K562 (cell line): ENCODE measurements around the gene PNISR. TPM values are rescaled to one million over a fixed set of nuclear protein-coding genes. Genes with fewer than 3 reads are reported as not detected.

ENCODE experiments used
- CEBPG ChIP-seq, 3 experiments: fragments of 200-800 bp in 1 of 3; sonication (Bioruptor generic) in 1 of 3; sonication (generic) in 1 of 3; formaldehyde crosslinking in 1 of 3; IDR thresholded peaks in 2 of 3; conservative IDR thresholded peaks in 1 of 3; 2 replicates each; pipeline versions ENCODE4 v1.6.1 to v1.8.0; 2016 to 2022; ENCODE audit warnings: missing compliant biosample characterization in 2 of 3, missing genetic modification characterization in 2 of 3, mild to moderate bottlenecking in 1 of 3, missing genetic modification reagents in 1 of 3
- FOXK2 ChIP-seq, 2 experiments: fragments of 450-650 bp; IDR thresholded peaks in 1 of 2; conservative IDR thresholded peaks in 1 of 2; 2 replicates each; pipeline ENCODE4 v1.6.1; 2016; ENCODE audit warnings: low read depth in 2 of 2, mild to moderate bottlenecking in 1 of 2
- HLTF ChIP-seq: fragments of 450-650 bp; IDR thresholded peaks from 2 replicates; pipeline ENCODE4 v1.6.1; 2016
- HMGXB4 ChIP-seq: sonication (generic); formaldehyde crosslinking; IDR thresholded peaks from 2 replicates; pipeline ENCODE4 v1.8.1; 2023; ENCODE audit warnings: mild to moderate bottlenecking, missing genetic modification reagents
- MECOM ChIP-seq: fragments of 250-450 bp; sonication (Bioruptor Pico); IDR thresholded peaks from 2 replicates; pipeline ENCODE4 v1.8.0; 2022; ENCODE audit warnings: inconsistent platforms
- MEIS2 ChIP-seq: fragments of 450-650 bp; IDR thresholded peaks from 2 replicates; pipeline ENCODE4 v1.6.1; 2014; ENCODE audit warnings: mild to moderate bottlenecking; ENCODE audit not compliant: partially characterized antibody
- NFE2L1 ChIP-seq: fragments of 450-650 bp; IDR thresholded peaks from 2 replicates; pipeline ENCODE4 v1.6.1; 2016; ENCODE audit warnings: missing genetic modification characterization, low read depth, mild to moderate bottlenecking, missing compliant biosample characterization, moderate library complexity, borderline replicate concordance
- PCBP1 ChIP-seq: fragments of 200-400 bp; formaldehyde crosslinking; IDR thresholded peaks from 2 replicates; pipeline ENCODE4 v1.6.1; 2018; ENCODE audit warnings: mild to moderate bottlenecking, low read depth, low read length; ENCODE audit not compliant: poor library complexity, severe bottlenecking
- POU5F1 ChIP-seq: fragments of 150-350 bp; IDR thresholded peaks from 2 replicates; pipeline ENCODE4 v1.6.1; 2014; ENCODE audit warnings: borderline replicate concordance, low read length, low read depth, mild to moderate bottlenecking; ENCODE audit not compliant: partially characterized antibody
- SETDB1 ChIP-seq: IDR thresholded peaks from one replicate; pipeline ENCODE4 v1.6.1; 2012; ENCODE audit warnings: low read length, control low read depth, inconsistent platforms
- TEAD2 ChIP-seq: fragments of 450-650 bp; IDR thresholded peaks from 2 replicates; pipeline ENCODE4 v1.6.1; 2016; ENCODE audit warnings: missing genetic modification characterization, control low read depth, missing compliant biosample characterization
- VEZF1 ChIP-seq: fragments of 200-800 bp; sonication (Bioruptor generic); IDR thresholded peaks from 2 replicates; pipeline ENCODE4 v1.6.1; 2017; ENCODE audit warnings: missing genetic modification characterization, missing compliant biosample characterization
- ZNF407 ChIP-seq: fragments of 450-650 bp; IDR thresholded peaks from 2 replicates; pipeline ENCODE4 v1.6.1; 2016; ENCODE audit warnings: low read depth
- polyA plus RNA-seq, 8 experiments: library from polyadenylated mRNA; depleted of rRNA in 4 of 8; stranded (reverse) in 5 of 8; unstranded in 3 of 8; fragments of >200 nt; fragmentation: Nextera tagmentation in 2 of 8; fragmentation: Illumina TruSeq in 1 of 8; extraction: Ambion mirVana in 2 of 8; extraction: Trizol in 1 of 8; gene quantifications; 2 replicates each; pipeline versions ENCODE4 v1.2.1 to v1.2.3, GENCODE V29; 2011 to 2014; ENCODE audit warnings: inconsistent platforms in 1 of 8, missing spikeins in 1 of 8
- total RNA-seq, 7 experiments: library from RNA; depleted of rRNA in 6 of 7; stranded (reverse); fragments of >200 nt in 6 of 7; fragmentation: Illumina TruSeq in 2 of 7; extraction: Trizol in 2 of 7; gene quantifications; 2 replicates each; pipeline versions ENCODE4 v1.2.1 to v1.2.3, GENCODE V29; 2011 to 2021; ENCODE audit warnings: low replicate concordance in 1 of 7

PNISR gene
- total and polyA plus RNA-seq, 9 of the 15 experiments (the other 6 are each of a cell fraction or from before 2014, with no cell fraction given) = 97.4 to 206 (median 131) TPM

GRCh38 chr6:99393698-99394531 is 31.2 kb downstream of the PNISR start, which contains the start of gene COQ3 (continued):
- TF ChIP-seq VEZF1 (CRISPR knock-in tag) (peak; percentile 87), TEAD2 (tag) (no peak), FOXK2 (conservative IDR thresholded peaks at IDR 0.05 in 1 of 2, IDR thresholded peaks at IDR 0.05 in 1 of 2; ENCODE audit: low read depth in 2 of 2) (peak in 1 of 2 experiments; percentile 37; a peak in 1 of 4 replicates), PCBP1 (no peak), MECOM (CRISPR knock-in tag) (no peak), HLTF (peak; percentile 89), SETDB1 (no peak), MEIS2 (peak; percentile 84), NFE2L1 (tag) (no peak), HMGXB4 (CRISPR knock-in tag) (no peak), POU5F1 (peak; percentile 5), CEBPG (CRISPR knock-in tag; IDR thresholded peaks at IDR 0.05) (no peak), CEBPG (tag; conservative IDR thresholded peaks at IDR 0.05 in 1 of 2, IDR thresholded peaks at IDR 0.05 in 1 of 2) (no peak), ZNF407 (0 out of 2 replicates have a peak, but pooled peaks have one; percentile 9)
